ENCODE measurements around the gene STPG1. TPM values are rescaled to one million over a fixed set of nuclear protein-coding genes. Genes with fewer than 3 reads are reported as not detected.

Gene STPG1
- total RNA-seq, 1 donor = 7.2 TPM

- TF ChIP-seq CTCF (IDR thresholded peaks at IDR 0.05; ENCODE audit: extremely low read depth, low read depth, low read length) = no peak
- H3K27ac ChIP-seq (ENCODE audit: low read depth, low read length) = peak overlapping the region; percentile 46
- H2AFZ ChIP-seq (ENCODE audit: low read length) = no peak overlapping the region
- H3K36me3 ChIP-seq (ENCODE audit: insufficient read depth, low read length) = no peaks in the 10 kb centered on the region
- H3K4me1 ChIP-seq (ENCODE audit: insufficient read depth, low read length) = peaks cover 26% of the 10 kb centered on the region
- H3K79me2 ChIP-seq (ENCODE audit: insufficient read depth, low read length) = no peaks in the 10 kb centered on the region
- H3K9me3 ChIP-seq (ENCODE audit: low read depth, low read length) = no peaks in the 10 kb centered on the region
- H3K4me3 ChIP-seq (ENCODE audit: insufficient read depth, low read length) = no peak overlapping the region
- peak overlapping the region; percentile 43 for H3K4me2 ChIP-seq (ENCODE audit: insufficient read depth, low read length)
- no peak for DNase-seq (ENCODE audit: insufficient read length, low spot score, missing footprints)
- no peaks in the 10 kb centered on the region for H3K27me3 ChIP-seq (ENCODE audit: insufficient read depth, low read length)
- H4K20me1 ChIP-seq (ENCODE audit: insufficient read depth, low read length) = peaks cover 3% of the 10 kb centered on the region
Measured at GRCh38 chr1:24369199-24369598, 44.4 kb downstream of the STPG1 start.

GRCh38 chr1:24366707-24367106 lies 46.9 kb downstream of the STPG1 start:
- H2AFZ ChIP-seq (ENCODE audit: low read length) = no peak overlapping the region
- no peak for TF ChIP-seq CTCF (IDR thresholded peaks at IDR 0.05; ENCODE audit: extremely low read depth, low read depth, low read length)
- H4K20me1 ChIP-seq (ENCODE audit: insufficient read depth, low read length) = peaks cover 3% of the 10 kb centered on the region
- H3K27ac ChIP-seq (ENCODE audit: low read depth, low read length) = no peak overlapping the region
- H3K9me3 ChIP-seq (ENCODE audit: low read depth, low read length) = no peaks in the 10 kb centered on the region
- H3K4me3 ChIP-seq (ENCODE audit: insufficient read depth, low read length) = no peak overlapping the region
- no peaks in the 10 kb centered on the region for H3K79me2 ChIP-seq (ENCODE audit: insufficient read depth, low read length)
- H3K27me3 ChIP-seq (ENCODE audit: insufficient read depth, low read length) = no peaks in the 10 kb centered on the region
- no peak overlapping the region for H3K4me2 ChIP-seq (ENCODE audit: insufficient read depth, low read length)
- no peaks in the 10 kb centered on the region for H3K36me3 ChIP-seq (ENCODE audit: insufficient read depth, low read length)
- no peak for DNase-seq (ENCODE audit: insufficient read length, low spot score, missing footprints)
- H3K4me1 ChIP-seq (ENCODE audit: insufficient read depth, low read length) = peaks cover 41% of the 10 kb centered on the region

- H4K20me1 ChIP-seq (ENCODE audit: insufficient read depth, low read length) = peaks cover 3% of the 10 kb centered on the region
- H3K9me3 ChIP-seq (ENCODE audit: low read depth, low read length) = no peaks in the 10 kb centered on the region
- H3K27me3 ChIP-seq (ENCODE audit: insufficient read depth, low read length) = no peaks in the 10 kb centered on the region
- peaks cover 41% of the 10 kb centered on the region for H3K4me1 ChIP-seq (ENCODE audit: insufficient read depth, low read length)
- peak overlapping the region; percentile 74 for H3K27ac ChIP-seq (ENCODE audit: low read depth, low read length)
- no peaks in the 10 kb centered on the region for H3K79me2 ChIP-seq (ENCODE audit: insufficient read depth, low read length)
- H3K4me3 ChIP-seq (ENCODE audit: insufficient read depth, low read length) = no peak overlapping the region
- no peak for TF ChIP-seq CTCF (IDR thresholded peaks at IDR 0.05; ENCODE audit: extremely low read depth, low read depth, low read length)
- H2AFZ ChIP-seq (ENCODE audit: low read length) = no peak overlapping the region
- peak overlapping the region; percentile 51 for H3K4me2 ChIP-seq (ENCODE audit: insufficient read depth, low read length)
- peak; percentile 98 for DNase-seq (ENCODE audit: insufficient read length, low spot score, missing footprints)
- no peaks in the 10 kb centered on the region for H3K36me3 ChIP-seq (ENCODE audit: insufficient read depth, low read length)
Measured at GRCh38 chr1:24364975-24365678, 48.5 kb downstream of the STPG1 start.

GRCh38 chr1:24364605-24364974 lies 49.0 kb downstream of the STPG1 start:
- no peak for DNase-seq (ENCODE audit: insufficient read length, low spot score, missing footprints)
- H2AFZ ChIP-seq (ENCODE audit: low read length) = no peak overlapping the region
- no peaks in the 10 kb centered on the region for H3K79me2 ChIP-seq (ENCODE audit: insufficient read depth, low read length)
- no peaks in the 10 kb centered on the region for H3K36me3 ChIP-seq (ENCODE audit: insufficient read depth, low read length)
- H4K20me1 ChIP-seq (ENCODE audit: insufficient read depth, low read length) = peaks cover 3% of the 10 kb centered on the region
- H3K27me3 ChIP-seq (ENCODE audit: insufficient read depth, low read length) = no peaks in the 10 kb centered on the region
- H3K27ac ChIP-seq (ENCODE audit: low read depth, low read length) = peak overlapping the region; percentile 74
- no peaks in the 10 kb centered on the region for H3K9me3 ChIP-seq (ENCODE audit: low read depth, low read length)
- peak overlapping the region; percentile 51 for H3K4me2 ChIP-seq (ENCODE audit: insufficient read depth, low read length)
- H3K4me1 ChIP-seq (ENCODE audit: insufficient read depth, low read length) = peaks cover 37% of the 10 kb centered on the region
- no peak for TF ChIP-seq CTCF (IDR thresholded peaks at IDR 0.05; ENCODE audit: extremely low read depth, low read depth, low read length)
- no peak overlapping the region for H3K4me3 ChIP-seq (ENCODE audit: insufficient read depth, low read length)

Data from osteoblast (primary cell).